ENCODE results near the gene OR8H1.

Gene OR8H1, protein sequence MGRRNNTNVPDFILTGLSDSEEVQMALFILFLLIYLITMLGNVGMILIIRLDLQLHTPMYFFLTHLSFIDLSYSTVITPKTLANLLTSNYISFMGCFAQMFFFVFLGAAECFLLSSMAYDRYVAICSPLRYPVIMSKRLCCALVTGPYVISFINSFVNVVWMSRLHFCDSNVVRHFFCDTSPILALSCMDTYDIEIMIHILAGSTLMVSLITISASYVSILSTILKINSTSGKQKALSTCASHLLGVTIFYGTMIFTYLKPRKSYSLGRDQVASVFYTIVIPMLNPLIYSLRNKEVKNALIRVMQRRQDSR

GRCh38 chr11:56292154-56292553 lies at the start of gene OR8H1:
Gene OR8H1 (minus strand): TSS chr11:56292254. CDS start chr11:56291062, 1,192 bp downstream.
- no peak for DNase-seq

DNA sequence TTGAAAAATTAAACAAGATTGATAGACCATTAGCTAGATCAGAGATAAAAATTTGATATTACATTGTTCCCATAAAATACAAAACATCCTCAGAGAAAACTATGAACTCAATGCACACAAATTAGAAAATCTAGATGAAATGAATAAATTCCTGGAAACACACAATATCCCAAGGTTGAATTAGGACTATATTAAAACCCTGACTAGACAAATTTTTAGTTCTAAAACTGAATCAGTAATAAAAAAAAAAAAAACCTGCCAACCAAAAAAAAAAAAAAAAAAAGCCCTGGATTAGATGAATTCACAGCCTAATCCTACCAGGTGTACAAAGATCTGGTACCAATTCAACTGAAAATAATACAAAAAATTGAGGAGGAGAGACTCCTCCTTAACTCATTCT lies 48.2 kb upstream of the OR8H1 start:
- no peak for DNase-seq

GRCh38 chr11:56333156-56333555 lies 41.1 kb upstream of the OR8H1 start:
- no peak for DNase-seq

- DNase-seq: no peak
Measured at GRCh38 chr11:56331861-56332491, 39.9 kb upstream of the OR8H1 start.

GRCh38 chr11:56314844-56315243 lies 22.8 kb upstream of the OR8H1 start, which contains the start of gene OR8K3:
Gene OR8K3 (plus strand): TSS chr11:56315144. CDS start chr11:56318307, 3,163 bp downstream.
- no peak for DNase-seq

- no peak for DNase-seq
Measured at GRCh38 chr11:56307836-56308235, 15.8 kb upstream of the OR8H1 start.

DNA sequence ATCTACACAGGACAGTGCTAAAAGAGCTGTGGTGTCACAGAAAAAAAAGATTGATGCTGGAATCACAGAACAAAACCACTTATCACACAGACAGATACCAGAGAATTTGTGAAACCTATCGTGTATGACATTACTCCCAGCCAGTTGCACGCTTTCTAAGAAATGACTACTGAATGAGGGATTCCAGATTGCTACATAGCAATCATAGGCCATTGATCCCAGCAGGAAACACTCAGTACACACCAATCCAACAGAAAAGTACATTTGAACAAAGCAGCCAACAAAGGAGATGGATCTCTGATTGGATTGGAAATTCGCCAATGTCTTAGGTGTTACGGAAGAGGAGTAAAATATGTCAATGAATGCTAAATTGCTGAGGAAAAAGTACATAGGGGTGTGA lies 4.8 kb upstream of the OR8H1 start:
- DNase-seq: no peak

DNA sequence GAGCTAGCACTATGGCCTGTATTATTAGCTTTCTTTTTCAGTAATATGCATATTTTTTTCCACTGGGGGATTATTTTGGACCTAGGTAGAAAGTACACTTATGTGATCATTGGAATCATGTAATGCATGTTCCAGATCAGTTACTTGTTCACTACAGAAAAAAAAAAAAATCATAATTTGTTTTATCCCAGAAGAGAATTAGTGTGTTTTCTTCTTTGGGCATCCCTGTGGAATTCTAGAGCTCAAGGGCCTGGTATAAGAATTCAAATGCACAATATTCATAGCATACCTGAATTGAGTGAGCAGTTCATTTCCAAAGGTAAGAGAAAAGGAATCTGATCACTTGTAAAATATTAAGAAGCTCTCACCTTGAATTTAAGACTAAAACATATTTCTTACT lies 18.2 kb downstream of the OR8H1 start, which contains the start of gene OR5T1:
Gene OR5T1 (plus strand): TSS at position 301 of the 400 bp plus-strand sequence. CDS start 1,485 bp downstream, outside the sequence.
- no peak for DNase-seq

- no peak for DNase-seq
Measured at GRCh38 chr11:56271092-56271491, 21.0 kb downstream of the OR8H1 start.

GRCh38 chr11:56251954-56252353 lies 40.1 kb downstream of the OR8H1 start, which contains the start of gene OR5T3:
Gene OR5T3 (plus strand): TSS chr11:56252254. CDS start chr11:56252254, 0 bp downstream.
- no peak for DNase-seq

All from femur (tissue), 1 donor.